Inflammatory macrophage treated with lipopolysaccharide for 1 hour (primary cell): ENCODE measurements around the gene NELFCD.
A peak's percentile ranks its signal among the peaks of the same experiment; 100 is the strongest.
"Not testable (repeated sequence)": the region's sequence is repeated elsewhere in the genome, so short reads cannot be mapped to it uniquely, and the experiment has no call there.

Experiments used
- DNase-seq, 2 donors: peaks; one replicate each; pipeline ENCODE4 v3.0.0-alpha.2; 2020 to 2022

Gene NELFCD

DNA sequence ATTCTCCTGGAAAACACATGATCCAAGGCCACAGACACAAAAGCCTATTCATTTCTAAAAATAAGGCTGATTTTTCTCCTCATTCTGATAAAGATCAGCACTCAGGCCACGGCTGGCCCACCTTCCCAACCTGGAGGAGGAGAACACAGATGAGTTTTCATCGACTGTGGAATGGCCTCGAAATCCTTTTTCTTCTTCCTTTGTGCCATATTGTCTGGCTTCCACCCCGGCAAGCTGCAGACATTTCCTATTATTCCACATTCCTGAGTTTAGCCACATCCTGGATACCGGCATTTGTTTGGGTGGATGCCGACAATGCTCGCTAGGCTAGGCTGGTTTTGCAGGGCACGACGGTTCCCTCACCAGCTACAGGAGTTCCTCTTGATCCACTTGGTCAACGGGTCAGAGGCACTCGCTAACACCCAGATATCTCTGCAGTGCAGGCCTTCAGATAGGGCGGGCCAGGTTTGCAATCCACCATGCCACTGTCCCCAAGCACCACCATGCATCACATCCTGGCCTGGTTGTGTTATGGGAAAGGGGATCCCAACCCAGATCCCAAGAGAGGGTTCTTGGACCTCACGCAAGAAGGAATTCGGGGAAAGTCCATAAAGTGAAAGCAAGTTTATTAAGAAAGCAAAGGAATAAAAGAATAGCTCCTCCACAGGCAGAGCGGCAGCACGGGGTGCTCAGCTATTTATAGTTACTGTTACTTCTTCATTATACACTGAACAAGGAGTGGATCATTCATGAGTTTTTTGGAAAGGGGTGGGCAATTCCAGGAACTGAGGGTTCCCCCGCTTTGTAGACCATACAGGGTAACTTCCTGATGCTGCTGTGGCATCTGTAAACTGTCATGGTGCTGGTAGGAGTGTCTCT, 30.2 kb downstream of the NELFCD start:
- DNase-seq, result peak; percentile 63 to 64

GRCh38 chr20:59011874-59012157, 30.8 kb downstream of the NELFCD start:
- not testable (repeated sequence) for DNase-seq

- DNase-seq, result no peak
Measured at GRCh38 chr20:59013031-59013951, 32.2 kb downstream of the NELFCD start.

- DNase-seq, result no peak
Measured at GRCh38 chr20:59013959-59014608, 33.0 kb downstream of the NELFCD start.

- DNase-seq, result no peak
Measured at GRCh38 chr20:59014680-59015389, 33.8 kb downstream of the NELFCD start.

DNA sequence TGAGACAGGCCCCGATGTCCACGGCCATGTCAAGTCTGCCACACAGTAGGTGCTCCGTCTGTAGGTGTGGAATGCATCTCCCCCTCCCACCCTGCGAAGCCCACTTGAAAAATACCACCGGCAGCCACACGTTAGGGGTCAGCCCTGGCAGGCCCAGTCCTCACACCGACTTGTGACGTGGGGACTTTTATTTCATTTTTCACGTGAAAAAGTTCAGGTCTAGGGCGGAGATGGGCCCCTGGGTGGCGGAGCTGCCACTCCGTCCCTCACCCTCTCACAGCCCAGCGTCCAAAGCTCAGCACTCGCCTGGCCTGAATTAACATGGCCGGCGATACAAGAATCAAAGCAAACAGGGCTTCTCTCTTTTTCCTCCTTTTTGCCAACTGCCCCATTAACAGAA, 34.4 kb downstream of the NELFCD start:
- DNase-seq, result no peak

- DNase-seq, result no peak
Measured at GRCh38 chr20:59015812-59016711, 35.0 kb downstream of the NELFCD start.

DNA sequence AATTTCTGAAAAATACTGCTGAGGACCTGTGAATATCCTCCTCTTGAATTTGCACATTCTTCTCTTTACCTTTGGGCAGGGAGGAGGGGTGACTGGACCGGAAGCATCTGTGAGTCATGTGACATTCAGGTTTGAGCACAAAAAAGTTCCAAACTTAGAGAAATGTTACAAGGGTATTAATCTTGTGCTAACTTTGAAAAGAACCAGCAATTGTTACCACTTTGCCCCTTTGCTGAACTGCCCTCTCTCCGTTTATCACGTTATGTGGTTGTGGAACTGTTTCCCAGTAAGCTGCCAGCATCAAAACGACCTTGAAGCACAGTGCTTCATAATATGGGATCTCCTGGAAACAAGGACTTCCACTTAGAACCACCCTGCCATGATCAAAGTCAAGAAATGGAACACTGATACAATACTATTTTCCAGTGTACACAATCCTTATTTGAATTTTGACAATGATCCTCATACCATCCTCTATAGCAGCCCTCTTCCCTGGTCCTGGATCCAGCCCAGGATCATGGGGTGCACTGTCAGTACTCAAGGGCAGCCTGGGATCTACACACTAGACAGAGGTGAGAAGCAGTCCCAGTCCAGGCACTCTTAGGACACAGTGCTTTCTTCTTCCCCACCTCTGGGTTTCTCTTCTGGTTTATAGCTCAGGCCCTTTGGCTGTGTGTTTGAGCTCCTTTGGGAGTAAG, 35.9 kb downstream of the NELFCD start:
- no peak for DNase-seq

GRCh38 chr20:59017493-59018231, 36.6 kb downstream of the NELFCD start:
- DNase-seq, result no peak

DNA sequence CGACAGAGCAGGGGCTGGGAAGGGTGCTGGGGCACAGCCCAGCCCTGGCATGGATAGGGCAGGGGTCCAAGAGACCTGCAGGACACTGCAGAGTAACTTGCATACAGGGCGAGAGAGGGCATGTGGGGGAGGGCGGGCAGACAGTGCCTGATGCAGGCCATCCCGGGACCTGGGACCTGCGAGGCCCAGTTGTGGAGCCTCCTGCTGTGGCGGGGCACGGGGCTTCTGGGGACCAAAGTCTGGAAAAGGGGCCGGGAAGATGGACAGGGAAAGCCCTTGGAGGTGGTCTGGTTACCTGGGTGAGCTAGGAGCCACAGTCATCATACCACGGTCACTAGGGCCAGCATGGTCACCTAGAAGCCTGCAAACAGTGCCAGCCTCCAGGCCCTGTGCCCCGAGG, 37.8 kb downstream of the NELFCD start:
- DNase-seq, result no peak

DNA sequence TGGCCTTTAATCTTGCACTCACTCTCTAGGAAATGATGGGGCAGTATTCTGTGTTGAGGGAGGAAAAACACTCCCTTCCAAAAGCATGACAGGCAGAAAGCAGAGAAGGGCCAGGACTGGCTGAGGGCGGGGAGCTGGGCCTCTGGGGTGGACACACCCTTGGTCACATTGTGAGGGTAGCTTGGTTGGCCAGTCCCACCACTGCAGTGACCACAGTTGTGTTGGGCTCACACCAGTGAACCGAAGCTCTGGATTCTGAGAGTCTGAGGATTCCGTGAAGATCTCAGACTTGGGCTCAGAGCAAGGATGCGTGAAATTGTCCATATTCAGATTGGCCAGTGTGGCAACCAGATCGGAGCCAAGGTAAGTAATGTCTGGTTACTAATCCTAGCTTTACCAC, 38.2 kb downstream of the NELFCD start, which contains the start of gene TUBB1:
Gene TUBB1, plus strand, starts transcription at position 213 of the 400 bp plus-strand sequence. Its CDS starts 94 bp downstream, at position 307.
- DNase-seq, result no peak

DNA sequence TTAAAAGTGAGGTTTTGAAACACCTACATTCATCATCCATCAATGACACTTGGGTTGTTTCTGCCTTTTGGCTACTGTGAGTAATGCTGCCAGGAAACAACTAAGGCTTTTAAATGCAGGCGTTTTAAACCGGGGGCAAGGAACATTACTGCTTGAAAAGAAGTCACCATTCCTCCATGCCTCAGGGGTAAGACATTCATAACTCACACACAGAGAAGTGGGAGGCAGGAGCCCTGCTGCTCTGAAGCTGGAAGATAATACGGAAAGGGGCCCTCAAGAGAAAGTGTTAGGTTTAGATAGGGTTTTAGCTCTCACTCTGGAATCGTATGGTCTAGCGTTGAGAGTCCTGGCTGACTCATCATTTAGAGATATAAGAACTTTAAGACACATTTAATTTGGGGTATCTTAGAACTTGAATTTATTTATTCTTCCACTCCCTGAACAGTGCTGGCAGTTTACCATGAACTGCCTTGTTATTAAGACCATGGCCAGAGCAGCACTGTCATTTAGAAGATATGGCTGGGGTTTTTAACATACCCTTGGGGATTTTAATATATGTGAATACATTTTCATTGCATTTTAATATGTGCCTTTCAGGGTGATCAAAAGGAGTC, 40.0 kb downstream of the NELFCD start:
- DNase-seq, result no peak

GRCh38 chr20:59022754-59023153, 41.7 kb downstream of the NELFCD start:
- DNase-seq, result no peak

DNA sequence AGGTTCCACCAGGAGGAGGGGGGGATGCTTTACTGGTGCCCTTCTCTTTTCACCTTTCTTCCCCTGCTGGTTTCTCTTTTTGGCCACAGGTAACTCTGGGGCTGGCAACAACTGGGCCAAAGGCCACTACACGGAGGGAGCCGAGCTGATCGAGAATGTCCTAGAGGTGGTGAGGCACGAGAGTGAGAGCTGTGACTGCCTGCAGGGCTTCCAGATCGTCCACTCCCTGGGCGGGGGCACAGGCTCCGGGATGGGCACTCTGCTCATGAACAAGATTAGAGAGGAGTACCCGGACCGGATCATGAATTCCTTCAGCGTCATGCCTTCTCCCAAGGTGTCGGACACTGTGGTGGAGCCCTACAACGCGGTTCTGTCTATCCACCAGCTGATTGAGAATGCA, 42.6 kb downstream of the NELFCD start:
- no peak for DNase-seq

DNA sequence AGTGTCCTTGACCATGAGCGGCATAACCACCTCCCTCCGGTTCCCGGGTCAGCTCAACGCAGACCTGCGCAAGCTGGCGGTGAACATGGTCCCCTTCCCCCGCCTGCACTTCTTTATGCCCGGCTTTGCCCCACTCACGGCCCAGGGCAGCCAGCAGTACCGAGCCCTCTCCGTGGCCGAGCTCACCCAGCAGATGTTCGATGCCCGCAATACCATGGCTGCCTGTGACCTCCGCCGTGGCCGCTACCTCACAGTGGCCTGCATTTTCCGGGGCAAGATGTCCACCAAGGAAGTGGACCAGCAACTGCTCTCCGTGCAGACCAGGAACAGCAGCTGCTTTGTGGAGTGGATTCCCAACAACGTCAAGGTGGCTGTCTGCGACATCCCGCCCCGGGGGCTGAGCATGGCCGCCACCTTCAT, 43.1 kb downstream of the NELFCD start:
- DNase-seq, result no peak

DNA sequence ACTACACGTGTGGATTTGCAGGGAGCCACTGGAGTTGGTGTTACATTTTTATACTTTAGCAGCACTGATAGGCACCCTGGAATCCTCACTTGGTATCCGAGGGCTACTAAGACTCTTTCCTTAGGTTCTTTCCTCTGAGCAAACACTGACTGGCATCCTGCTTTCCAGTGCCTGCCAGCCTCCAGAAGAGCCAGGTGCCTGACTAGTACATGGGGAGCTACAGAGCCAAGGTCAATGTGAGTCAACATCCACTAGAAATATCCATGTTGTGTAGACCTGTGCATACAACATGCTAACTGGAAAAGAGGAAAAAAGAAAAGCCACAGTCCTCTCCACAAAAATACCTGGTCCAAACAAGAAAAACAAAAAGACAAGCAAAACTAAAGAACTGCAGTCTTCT, 44.0 kb downstream of the NELFCD start:
- DNase-seq, result no peak

DNA sequence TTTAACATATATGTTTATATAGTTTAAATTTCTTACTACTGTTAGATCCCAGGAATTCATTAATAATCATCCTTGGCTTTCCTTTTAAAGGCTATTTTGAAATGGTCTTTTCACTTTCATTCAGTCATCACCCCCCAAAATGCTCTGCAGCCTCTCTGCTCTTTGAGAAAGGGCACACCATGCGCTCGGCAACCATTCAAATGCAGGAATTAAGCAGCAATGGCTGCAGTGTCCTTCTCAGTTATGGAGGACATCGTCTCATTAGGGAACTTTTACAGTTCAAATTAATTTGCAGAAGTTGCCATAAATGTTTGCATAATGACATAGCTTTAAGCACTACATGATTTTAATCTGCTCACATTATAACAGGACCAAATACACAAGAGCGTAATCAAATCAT, 44.5 kb downstream of the NELFCD start:
- no peak for DNase-seq

GRCh38 chr20:59026904-59027740, 46.1 kb downstream of the NELFCD start:
- no peak for DNase-seq
